ENCODE measurements around the gene SLC22A31.

SLC22A31 gene

GRCh38 chr16:89178453-89179147 is 21.7 kb downstream of the SLC22A31 start:
- no CpG with 5 or more reads among the region's 24 CpGs for WGBS (ENCODE audit: extremely low coverage, insufficient coverage, low lambda C conversion rate)
- Histone ChIP-seq H2BK15ac (replicated peaks; ENCODE audit: low read depth) (no peak overlapping the region), H3K23ac (ENCODE audit: low read length) (no peak overlapping the region), H3K4me2 (ENCODE audit: low read length) (no peak overlapping the region), H4K5ac (ENCODE audit: low read length) (no peak overlapping the region), H4K8ac (ENCODE audit: low read depth, low read length) (no peak overlapping the region), H3K27ac (ENCODE audit: low read depth, low read length) (no peak overlapping the region), H3K9ac (ENCODE audit: low read length) (no peak overlapping the region), H3K18ac (ENCODE audit: low read length) (no peak overlapping the region), H3K79me2 (ENCODE audit: control insufficient read depth, insufficient read depth, low read length) (no peaks in the 10 kb centered on the region), H3K56ac (ENCODE audit: low read length) (no peak overlapping the region), H3K4ac (ENCODE audit: low read depth, low read length) (no peak overlapping the region), H3K79me1 (ENCODE audit: low read length) (no peaks in the 10 kb centered on the region), H2BK120ac (ENCODE audit: low read depth, low read length) (no peak overlapping the region), H3K4me1 (ENCODE audit: control insufficient read depth, low read depth, low read length) (no peaks in the 10 kb centered on the region), H2AK5ac (ENCODE audit: low read length) (no peak overlapping the region), H3K36me3 (ENCODE audit: control insufficient read depth, insufficient read depth, low read length) (no peaks in the 10 kb centered on the region), H3K27me3 (ENCODE audit: insufficient read depth, low read length, poor library complexity) (no peaks in the 10 kb centered on the region), H3K4me3 (ENCODE audit: low read length) (no peak overlapping the region), H2BK5ac (ENCODE audit: low read length) (no peak overlapping the region)
- no peak for DNase-seq

GRCh38 chr16:89177501-89177900 is 22.8 kb downstream of the SLC22A31 start:
- Histone ChIP-seq H2BK120ac (ENCODE audit: low read depth, low read length) (no peak overlapping the region), H3K56ac (ENCODE audit: low read length) (no peak overlapping the region), H4K5ac (ENCODE audit: low read length) (no peak overlapping the region), H2BK15ac (replicated peaks; ENCODE audit: low read depth) (no peak overlapping the region), H3K79me1 (ENCODE audit: low read length) (no peaks in the 10 kb centered on the region), H4K8ac (ENCODE audit: low read depth, low read length) (no peak overlapping the region), H3K79me2 (ENCODE audit: control insufficient read depth, insufficient read depth, low read length) (no peaks in the 10 kb centered on the region), H2BK5ac (ENCODE audit: low read length) (no peak overlapping the region), H3K27me3 (ENCODE audit: insufficient read depth, low read length, poor library complexity) (no peaks in the 10 kb centered on the region), H3K4ac (ENCODE audit: low read depth, low read length) (no peak overlapping the region), H3K23ac (ENCODE audit: low read length) (no peak overlapping the region), H2AK5ac (ENCODE audit: low read length) (no peak overlapping the region), H3K27ac (ENCODE audit: low read depth, low read length) (no peak overlapping the region), H3K4me3 (ENCODE audit: low read length) (no peak overlapping the region), H3K18ac (ENCODE audit: low read length) (no peak overlapping the region), H3K4me1 (ENCODE audit: control insufficient read depth, low read depth, low read length) (no peaks in the 10 kb centered on the region), H3K36me3 (ENCODE audit: control insufficient read depth, insufficient read depth, low read length) (no peaks in the 10 kb centered on the region), H3K9ac (ENCODE audit: low read length) (no peak overlapping the region), H3K4me2 (ENCODE audit: low read length) (no peak overlapping the region)
- WGBS (ENCODE audit: extremely low coverage, insufficient coverage, low lambda C conversion rate) = no CpG with 5 or more reads among the region's 12 CpGs
- DNase-seq = no peak

GRCh38 chr16:89176717-89177116 is 23.6 kb downstream of the SLC22A31 start:
- no peak overlapping the region for H3K56ac ChIP-seq (ENCODE audit: low read length)
- no peak overlapping the region for H3K23ac ChIP-seq (ENCODE audit: low read length)
- H4K8ac ChIP-seq (ENCODE audit: low read depth, low read length) = no peak overlapping the region
- no peak overlapping the region for H3K4ac ChIP-seq (ENCODE audit: low read depth, low read length)
- no peak overlapping the region for H3K4me2 ChIP-seq (ENCODE audit: low read length)
- H4K5ac ChIP-seq (ENCODE audit: low read length) = no peak overlapping the region
- H3K27me3 ChIP-seq (ENCODE audit: insufficient read depth, low read length, poor library complexity) = no peaks in the 10 kb centered on the region
- H3K18ac ChIP-seq (ENCODE audit: low read length) = no peak overlapping the region
- H3K4me3 ChIP-seq (ENCODE audit: low read length) = no peak overlapping the region
- no peak overlapping the region for H3K9ac ChIP-seq (ENCODE audit: low read length)
- H3K36me3 ChIP-seq (ENCODE audit: control insufficient read depth, insufficient read depth, low read length) = no peaks in the 10 kb centered on the region
- no peak overlapping the region for H3K27ac ChIP-seq (ENCODE audit: low read depth, low read length)
- DNase-seq = no peak
- H2BK5ac ChIP-seq (ENCODE audit: low read length) = no peak overlapping the region
- no peaks in the 10 kb centered on the region for H3K4me1 ChIP-seq (ENCODE audit: control insufficient read depth, low read depth, low read length)
- H3K79me2 ChIP-seq (ENCODE audit: control insufficient read depth, insufficient read depth, low read length) = no peaks in the 10 kb centered on the region
- H2AK5ac ChIP-seq (ENCODE audit: low read length) = no peak overlapping the region
- H3K79me1 ChIP-seq (ENCODE audit: low read length) = no peaks in the 10 kb centered on the region
- H2BK15ac ChIP-seq (replicated peaks; ENCODE audit: low read depth) = no peak overlapping the region
- H2BK120ac ChIP-seq (ENCODE audit: low read depth, low read length) = no peak overlapping the region
- no CpG with 5 or more reads among the region's 9 CpGs for WGBS (ENCODE audit: extremely low coverage, insufficient coverage, low lambda C conversion rate)

GRCh38 chr16:89176147-89176690 is 24.1 kb downstream of the SLC22A31 start:
- Histone ChIP-seq H3K18ac (ENCODE audit: low read length) (no peak overlapping the region), H3K9ac (ENCODE audit: low read length) (no peak overlapping the region), H3K79me2 (ENCODE audit: control insufficient read depth, insufficient read depth, low read length) (no peaks in the 10 kb centered on the region), H3K4ac (ENCODE audit: low read depth, low read length) (no peak overlapping the region), H3K23ac (ENCODE audit: low read length) (no peak overlapping the region), H3K4me2 (ENCODE audit: low read length) (no peak overlapping the region), H3K27me3 (ENCODE audit: insufficient read depth, low read length, poor library complexity) (no peaks in the 10 kb centered on the region), H3K56ac (ENCODE audit: low read length) (no peak overlapping the region), H2BK120ac (ENCODE audit: low read depth, low read length) (no peak overlapping the region), H2AK5ac (ENCODE audit: low read length) (no peak overlapping the region), H3K4me1 (ENCODE audit: control insufficient read depth, low read depth, low read length) (no peaks in the 10 kb centered on the region), H3K4me3 (ENCODE audit: low read length) (no peak overlapping the region), H2BK15ac (replicated peaks; ENCODE audit: low read depth) (no peak overlapping the region), H4K8ac (ENCODE audit: low read depth, low read length) (no peak overlapping the region), H3K36me3 (ENCODE audit: control insufficient read depth, insufficient read depth, low read length) (no peaks in the 10 kb centered on the region), H4K5ac (ENCODE audit: low read length) (no peak overlapping the region), H2BK5ac (ENCODE audit: low read length) (no peak overlapping the region), H3K27ac (ENCODE audit: low read depth, low read length) (no peak overlapping the region), H3K79me1 (ENCODE audit: low read length) (no peaks in the 10 kb centered on the region)
- no peak for DNase-seq
- WGBS (ENCODE audit: extremely low coverage, insufficient coverage, low lambda C conversion rate) = no CpG with 5 or more reads among the region's 27 CpGs

- Histone ChIP-seq H2BK5ac (ENCODE audit: low read length) (no peak overlapping the region), H4K8ac (ENCODE audit: low read depth, low read length) (no peak overlapping the region), H3K4me2 (ENCODE audit: low read length) (no peak overlapping the region), H2BK120ac (ENCODE audit: low read depth, low read length) (no peak overlapping the region), H2AK5ac (ENCODE audit: low read length) (no peak overlapping the region), H3K79me2 (ENCODE audit: control insufficient read depth, insufficient read depth, low read length) (no peaks in the 10 kb centered on the region), H3K4me3 (ENCODE audit: low read length) (no peak overlapping the region), H3K23ac (ENCODE audit: low read length) (no peak overlapping the region), H3K4ac (ENCODE audit: low read depth, low read length) (no peak overlapping the region), H3K36me3 (ENCODE audit: control insufficient read depth, insufficient read depth, low read length) (no peaks in the 10 kb centered on the region), H3K27ac (ENCODE audit: low read depth, low read length) (no peak overlapping the region), H4K5ac (ENCODE audit: low read length) (no peak overlapping the region), H2BK15ac (replicated peaks; ENCODE audit: low read depth) (no peak overlapping the region), H3K27me3 (ENCODE audit: insufficient read depth, low read length, poor library complexity) (no peaks in the 10 kb centered on the region), H3K79me1 (ENCODE audit: low read length) (no peaks in the 10 kb centered on the region), H3K4me1 (ENCODE audit: control insufficient read depth, low read depth, low read length) (no peaks in the 10 kb centered on the region), H3K18ac (ENCODE audit: low read length) (no peak overlapping the region), H3K9ac (ENCODE audit: low read length) (no peak overlapping the region), H3K56ac (ENCODE audit: low read length) (no peak overlapping the region)
- DNase-seq = no peak
- no CpG with 5 or more reads among the region's 20 CpGs for WGBS (ENCODE audit: extremely low coverage, insufficient coverage, low lambda C conversion rate)
These were observed 24.8 kb downstream of the SLC22A31 start for GRCh38 chr16:89175280-89176146.

Measured in mesendoderm (in vitro differentiated cells).